NCI-H2029 (cell line): ENCODE results near the gene NEDD9.

Experiments
- DNase-seq: peaks from one replicate; lab custom pipeline; 2025; lab: John Stamatoyannopoulos, UW

Gene NEDD9

DNA sequence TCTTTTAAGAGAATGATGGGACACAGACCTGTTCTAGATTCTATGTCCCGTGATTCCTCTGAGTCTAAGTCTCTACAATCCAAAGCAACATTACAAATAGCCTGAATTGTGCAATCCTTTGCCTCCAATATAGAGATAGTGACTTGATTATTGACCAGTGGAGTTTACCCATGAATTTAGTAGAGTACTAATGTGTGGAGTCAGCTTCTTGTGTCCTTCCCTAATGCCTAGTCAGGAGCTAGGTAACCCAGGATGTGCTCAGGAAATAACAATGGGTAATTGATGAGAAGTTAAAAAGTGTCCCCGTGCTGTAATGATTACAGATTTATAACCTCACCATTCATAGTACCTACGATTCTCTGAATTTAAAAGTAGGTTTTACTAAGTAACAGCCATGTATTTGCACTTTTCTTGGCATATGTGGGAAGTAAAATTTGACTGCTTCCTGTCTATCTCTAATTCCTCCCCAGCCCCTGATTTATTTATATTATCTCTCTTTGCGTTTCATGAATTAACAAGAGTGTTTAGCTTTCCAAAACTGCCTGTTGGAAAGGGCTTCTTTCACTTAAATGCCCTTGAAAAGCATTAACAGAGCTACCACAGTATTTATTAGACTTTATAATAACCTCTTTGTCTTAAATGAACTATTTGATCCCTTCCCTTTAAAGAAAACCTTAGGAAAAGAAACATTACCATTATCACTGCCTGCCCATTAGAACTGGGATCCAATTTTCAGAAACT lies 30.5 kb downstream of the NEDD9 start:
- no peak for DNase-seq

DNA sequence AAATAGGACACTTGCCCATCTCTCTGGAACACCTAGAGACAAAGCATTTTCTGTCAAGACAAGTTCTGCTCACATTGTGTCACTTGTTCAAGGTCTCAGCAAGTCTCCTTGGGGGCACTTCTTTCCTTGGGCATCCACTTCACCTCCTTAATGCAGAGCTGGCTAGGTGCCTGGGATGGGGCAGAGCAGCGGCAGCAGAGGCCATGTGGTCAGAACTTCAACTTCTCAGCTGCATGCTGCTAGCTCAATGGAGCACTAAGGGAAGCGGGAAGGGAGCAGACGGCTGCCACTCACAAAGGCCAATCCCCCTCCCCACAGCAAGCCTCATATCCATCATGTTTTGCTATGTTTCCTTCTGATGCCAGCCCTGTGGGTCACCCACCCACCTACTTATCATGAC lies 31.5 kb downstream of the NEDD9 start:
- no peak for DNase-seq

DNA sequence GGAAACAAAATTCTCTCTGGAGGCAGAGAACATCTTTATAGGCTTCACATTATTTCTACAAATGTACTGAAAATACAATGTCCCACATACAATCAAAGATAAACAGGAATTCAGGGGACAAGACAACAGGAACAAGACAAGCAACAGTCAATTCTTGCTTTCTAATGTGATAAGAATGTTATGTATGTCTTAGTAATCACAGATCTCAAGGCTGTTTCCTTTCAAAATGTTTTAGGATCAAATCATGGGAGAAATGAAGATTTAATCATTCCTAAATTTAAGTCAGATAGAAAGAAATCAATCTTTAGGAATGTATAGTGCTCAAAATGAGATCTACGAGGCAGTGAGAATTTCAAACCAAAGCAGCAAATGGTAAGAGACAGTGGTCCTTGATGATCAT lies 32.1 kb downstream of the NEDD9 start:
- DNase-seq, result no peak

- peak; percentile 22 for DNase-seq
Measured at GRCh38 chr6:11198663-11199603, 33.5 kb downstream of the NEDD9 start.

- no peak for DNase-seq
Measured at GRCh38 chr6:11197850-11198249, 34.6 kb downstream of the NEDD9 start.

DNA sequence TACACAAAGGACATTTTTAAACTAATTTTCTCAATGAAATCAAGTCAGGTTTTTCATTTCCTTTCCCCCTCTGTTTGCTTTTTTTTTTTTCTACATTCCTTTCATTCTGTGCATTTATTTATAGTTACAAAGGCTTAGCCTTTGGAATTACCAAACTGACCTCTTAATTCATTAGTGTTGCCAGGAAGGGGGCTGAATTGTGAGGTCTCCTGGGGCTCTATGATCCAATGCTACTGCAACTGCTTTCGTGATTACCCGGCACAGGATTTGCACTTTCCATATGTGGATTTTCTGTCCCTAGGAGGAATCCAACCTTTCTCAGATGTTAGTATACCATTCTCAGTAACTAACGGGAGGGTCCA lies 35.3 kb downstream of the NEDD9 start:
- no peak for DNase-seq

GRCh38 chr6:11196511-11197174 lies 35.8 kb downstream of the NEDD9 start:
- no peak for DNase-seq

DNA sequence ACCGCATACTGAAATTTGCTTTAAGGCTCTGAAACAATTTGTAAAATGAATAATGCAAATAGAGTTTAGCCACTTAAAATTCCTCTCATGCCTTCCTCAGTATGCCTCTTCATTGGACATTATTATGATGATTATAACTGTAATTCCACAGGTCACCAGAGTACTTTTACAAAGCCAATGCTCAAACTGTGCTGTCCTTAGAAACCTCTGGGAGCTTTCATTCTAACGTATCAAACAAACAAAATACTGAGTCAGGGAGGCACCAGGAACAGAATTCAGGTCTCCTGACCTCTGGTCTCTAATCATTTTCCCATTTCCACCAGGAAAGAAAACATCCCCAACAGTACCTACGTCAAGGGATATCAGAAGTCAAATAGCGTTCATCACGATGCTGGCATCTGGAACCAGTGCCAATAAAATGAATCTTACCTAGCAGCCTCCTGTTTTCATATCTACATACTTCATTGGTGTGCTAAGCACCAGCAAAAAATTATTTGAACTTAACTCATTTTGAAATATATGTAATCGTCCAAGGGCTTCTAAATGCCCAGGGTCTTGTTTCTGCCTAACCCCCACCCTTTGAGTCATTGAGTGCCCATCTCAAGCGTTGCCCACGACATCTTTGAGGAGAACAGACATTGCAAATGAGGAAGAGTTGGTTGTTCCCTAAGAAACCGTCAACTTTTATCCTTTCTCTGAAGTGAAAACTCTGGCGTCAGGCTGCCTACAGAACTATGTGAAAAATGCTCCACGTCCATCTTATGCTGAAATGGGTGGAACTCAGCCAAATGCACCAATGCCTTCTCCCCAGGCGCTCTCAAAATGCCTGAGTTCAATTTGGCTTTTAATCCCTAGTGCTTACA lies 37.9 kb downstream of the NEDD9 start:
- no peak for DNase-seq

DNA sequence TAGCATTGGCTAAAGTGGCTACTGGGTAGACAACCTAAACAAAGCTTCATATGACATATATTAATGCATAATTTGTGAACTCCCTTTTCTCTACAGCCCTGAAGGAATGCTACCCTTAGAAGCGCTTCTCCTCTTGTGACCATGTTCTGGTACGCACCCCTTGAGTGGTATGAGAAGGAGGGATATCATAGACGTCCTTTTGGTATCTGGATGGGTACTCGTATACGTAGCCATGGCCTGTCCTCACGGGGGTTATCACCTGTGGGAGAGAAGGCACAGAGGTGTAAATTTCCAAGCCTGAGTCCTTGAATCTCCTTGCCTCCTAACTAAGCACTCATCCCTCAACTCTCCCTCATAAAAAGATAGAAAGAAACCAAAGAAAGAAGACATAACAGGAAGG lies 39.0 kb downstream of the NEDD9 start:
- DNase-seq, result no peak

DNA sequence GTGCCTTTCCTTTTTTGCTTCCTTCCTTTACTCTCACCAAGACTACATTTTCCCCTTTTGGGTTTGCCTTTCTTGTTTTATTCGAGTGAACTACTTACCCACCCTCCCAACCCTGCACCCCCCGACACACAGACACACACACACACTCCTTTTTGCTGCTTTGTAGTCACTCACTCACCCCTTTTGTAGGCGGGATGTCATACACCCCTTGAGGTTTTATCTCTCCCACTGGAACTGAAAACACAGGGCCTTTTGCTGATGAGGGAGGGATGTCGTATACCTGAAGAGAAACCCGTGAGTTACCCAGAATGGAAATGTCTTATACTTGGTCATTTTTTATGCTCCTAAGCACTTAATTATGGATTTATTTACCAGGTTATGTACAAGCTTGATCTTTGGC lies 40.3 kb downstream of the NEDD9 start:
- DNase-seq, result no peak

DNA sequence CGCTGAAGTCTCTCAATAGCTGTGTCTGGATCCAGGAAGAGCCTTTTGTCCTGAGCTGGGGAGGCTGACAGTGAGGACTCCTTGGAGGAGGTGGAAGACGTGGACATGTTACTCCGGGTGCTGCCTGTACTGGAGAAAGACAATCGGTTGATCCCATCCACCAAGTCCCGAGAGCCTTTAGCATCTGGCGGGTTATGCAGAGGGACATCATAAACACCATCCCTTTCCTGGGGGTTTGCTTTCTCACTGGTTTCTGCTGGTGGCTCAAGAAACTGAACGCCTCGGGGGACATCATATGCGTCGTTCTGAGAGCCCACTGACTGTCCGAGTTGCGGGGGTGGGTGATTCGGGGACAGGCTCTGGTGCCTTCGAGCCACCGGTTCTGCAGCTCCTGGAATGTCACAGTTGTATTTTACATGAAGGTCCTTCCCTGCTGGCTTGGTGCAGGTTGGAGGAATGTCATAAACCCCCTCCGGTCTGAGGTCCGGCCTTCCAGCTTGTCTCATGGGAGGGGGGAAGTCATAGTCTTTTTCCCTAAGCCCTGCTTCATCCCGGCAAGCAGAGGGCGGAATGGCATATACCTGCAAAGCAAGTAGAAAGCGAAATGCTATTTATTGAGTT lies 41.7 kb downstream of the NEDD9 start:
- no peak for DNase-seq

GRCh38 chr6:11189865-11190624 lies 42.4 kb downstream of the NEDD9 start:
- DNase-seq, result no peak

- DNase-seq, result peak; percentile 60
Measured at GRCh38 chr6:11188161-11188915, 44.1 kb downstream of the NEDD9 start.

DNA sequence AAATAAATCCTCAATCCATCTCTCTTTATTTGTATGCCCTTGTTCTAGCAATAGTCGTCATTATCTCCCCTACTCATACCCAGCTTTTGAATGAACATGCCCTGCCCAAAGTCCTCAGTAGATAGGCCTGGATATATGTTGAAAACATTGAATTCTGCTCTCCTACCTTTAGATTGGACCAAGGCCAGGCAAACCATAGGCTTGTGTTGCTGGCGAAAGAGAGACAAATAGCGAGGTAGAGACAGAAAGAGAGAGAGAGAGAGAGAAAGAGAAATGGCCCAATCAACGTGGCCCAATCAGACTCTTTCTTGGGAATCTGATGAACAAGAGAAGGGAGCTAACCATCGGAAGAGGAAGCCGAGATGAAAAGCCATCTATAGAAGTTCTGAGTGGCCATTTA lies 45.2 kb downstream of the NEDD9 start:
- no peak for DNase-seq

DNA sequence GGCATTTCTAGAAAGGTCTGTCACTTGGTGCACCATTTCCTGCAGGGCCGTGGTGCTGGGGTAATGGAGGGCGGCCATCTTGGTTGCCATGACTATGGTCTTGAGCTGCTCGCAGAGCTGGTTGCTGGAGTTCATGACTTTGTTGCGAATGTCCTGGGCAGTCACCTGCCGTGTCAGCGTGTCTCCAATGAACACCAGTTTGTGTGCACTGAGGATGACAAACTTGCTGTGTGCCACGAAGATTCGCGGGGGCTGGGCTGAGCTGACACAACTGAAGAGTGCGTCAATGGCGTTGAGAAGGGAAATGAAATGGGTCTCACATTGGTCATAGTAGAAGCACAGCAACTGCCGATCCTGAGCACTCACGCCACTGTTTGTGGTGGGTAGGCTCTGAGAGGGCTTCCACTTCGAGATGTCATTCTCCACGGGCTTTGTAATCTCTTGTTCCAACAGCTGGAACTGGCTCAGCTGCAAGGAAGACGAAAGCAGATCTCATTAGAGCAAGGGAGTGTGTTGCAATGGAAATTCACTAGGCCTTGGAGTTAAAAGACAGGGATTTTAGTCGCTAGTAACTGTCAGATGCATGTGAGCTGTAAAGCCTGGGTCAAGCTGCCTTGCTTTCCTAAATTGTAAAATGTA lies 47.1 kb downstream of the NEDD9 start:
- no peak for DNase-seq

DNA sequence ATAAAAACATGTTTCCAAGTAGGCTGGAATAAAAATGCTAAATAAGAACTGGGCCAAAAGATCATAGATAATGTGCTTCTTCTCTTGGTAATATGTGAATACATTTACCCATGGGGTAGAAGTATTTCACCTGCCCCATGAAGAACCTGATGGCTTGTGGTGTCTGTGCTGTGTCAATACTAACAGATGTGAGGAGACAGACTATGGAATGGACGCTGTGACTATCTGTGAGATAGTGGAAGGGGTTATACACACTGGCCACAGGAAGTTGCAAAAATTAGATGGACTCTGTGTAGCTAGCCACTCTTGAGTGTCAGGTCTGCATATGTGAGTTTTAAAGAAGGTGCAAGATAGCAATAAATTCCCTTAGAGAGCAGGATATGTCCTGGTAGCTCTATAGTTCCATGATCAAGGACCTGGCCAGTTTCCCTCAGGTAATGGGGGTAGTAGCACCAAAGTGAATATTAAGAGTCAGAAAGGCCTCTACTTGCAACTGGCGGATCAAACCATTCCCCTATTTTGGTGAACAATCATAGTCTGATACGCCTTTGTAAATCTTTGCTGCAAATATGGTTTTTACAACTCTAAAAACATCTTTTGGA lies 48.6 kb downstream of the NEDD9 start:
- DNase-seq, result no peak

- no peak for DNase-seq
Measured at GRCh38 chr6:11181478-11182136, 50.9 kb downstream of the NEDD9 start.

DNA sequence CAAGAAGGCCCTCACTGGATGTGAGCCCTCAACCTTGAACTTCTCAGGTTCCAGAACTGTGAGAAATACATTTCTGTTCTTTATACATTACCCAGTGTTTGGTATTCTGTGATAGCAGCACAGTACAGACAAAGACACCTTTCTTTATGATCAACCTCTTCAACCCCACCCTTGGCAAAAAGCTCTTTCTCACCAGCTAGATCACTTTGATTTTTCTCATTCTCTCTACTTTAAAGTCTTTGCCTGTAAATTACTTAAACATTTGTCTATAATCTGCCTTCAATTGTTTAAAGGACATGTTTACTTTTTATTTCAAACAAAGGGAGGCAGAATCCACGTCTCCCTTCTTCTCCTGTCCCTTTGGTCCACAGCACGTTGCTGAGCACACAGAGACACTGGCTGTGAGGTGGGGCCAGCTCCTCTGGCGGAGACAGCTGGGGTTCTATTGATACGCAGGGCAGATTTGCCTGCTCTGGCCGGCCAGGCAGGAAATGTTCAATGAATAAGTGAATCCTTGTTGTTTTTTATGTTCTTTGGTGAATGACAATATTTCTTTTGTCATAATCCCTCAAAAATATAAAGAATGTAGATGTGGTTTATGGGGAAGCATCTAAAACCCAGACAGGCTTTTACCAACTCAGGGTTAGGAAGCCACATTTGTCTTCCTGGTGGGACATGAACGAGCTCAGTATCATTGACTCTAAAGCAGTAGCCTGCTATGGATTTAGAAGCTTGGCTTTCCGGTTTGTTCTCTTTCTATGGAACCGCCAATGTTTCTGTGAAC lies 52.9 kb downstream of the NEDD9 start:
- no peak for DNase-seq
